LHCN-M2 (cell line): ENCODE measurements around the gene RERE. TPM values are rescaled to one million over a fixed set of nuclear protein-coding genes. Genes with fewer than 3 reads are reported as not detected.
"Not testable (repeated sequence)": the region's sequence is repeated elsewhere in the genome, so short reads cannot be mapped to it uniquely, and the experiment has no call there.

Experiments used
- DNase-seq: peaks from one replicate; pipeline ENCODE4 v3.0.0-alpha.2; 2012; ENCODE audit warnings: low read depth
- total RNA-seq: library from RNA; depleted of rRNA; stranded (reverse); fragments of >200 nt; gene quantifications from 2 replicates; pipeline ENCODE4 v1.2.3, GENCODE V29; 2014

RERE gene
- total RNA-seq, 1 experiment from 2014 or later: 9.8 TPM

GRCh38 chr1:8384088-8384487, 433.4 kb downstream of the RERE start:
- DNase-seq: peak; percentile 47

- DNase-seq: no peak
These were observed 434.6 kb downstream of the RERE start for GRCh38 chr1:8382608-8383505.

- DNase-seq: no peak
These were observed 435.4 kb downstream of the RERE start for GRCh38 chr1:8382051-8382505.

- DNase-seq: no peak
These were observed 435.8 kb downstream of the RERE start for GRCh38 chr1:8381618-8382017.

- not testable (repeated sequence) for DNase-seq
These were observed 437.1 kb downstream of the RERE start for GRCh38 chr1:8380310-8380709.

GRCh38 chr1:8379513-8380186, 437.8 kb downstream of the RERE start:
- DNase-seq: no peak

GRCh38 chr1:8378981-8379470, 438.4 kb downstream of the RERE start:
- DNase-seq: peak; percentile 56

GRCh38 chr1:8378178-8378577, 439.3 kb downstream of the RERE start:
- peak; percentile 74 for DNase-seq

- DNase-seq: no peak
These were observed 440.0 kb downstream of the RERE start for GRCh38 chr1:8377271-8377981.

- no peak for DNase-seq
These were observed 441.0 kb downstream of the RERE start for GRCh38 chr1:8376358-8376840.

- peak; percentile 66 for DNase-seq
These were observed 442.6 kb downstream of the RERE start for GRCh38 chr1:8374812-8375211.

- DNase-seq: no peak
These were observed 443.1 kb downstream of the RERE start for GRCh38 chr1:8374356-8374755.

GRCh38 chr1:8373581-8374241, 443.7 kb downstream of the RERE start:
- DNase-seq: peak; percentile 84

GRCh38 chr1:8373125-8373524, 444.3 kb downstream of the RERE start:
- DNase-seq: no peak

- no peak for DNase-seq
These were observed 446.0 kb downstream of the RERE start for GRCh38 chr1:8371372-8371991.

GRCh38 chr1:8370905-8371315, 446.5 kb downstream of the RERE start:
- peak; percentile 32 for DNase-seq

GRCh38 chr1:8370046-8370881, 447.2 kb downstream of the RERE start:
- DNase-seq: peak; percentile 47

GRCh38 chr1:8368956-8369639, 448.3 kb downstream of the RERE start:
- no peak for DNase-seq

GRCh38 chr1:8367571-8368194, 449.8 kb downstream of the RERE start:
- no peak for DNase-seq
